Amniotic stem cell (primary cell): ENCODE data around the gene ACTN4.
"Not testable (repeated sequence)": the region's sequence is repeated elsewhere in the genome, so short reads cannot be mapped to it uniquely, and the experiment has no call there.

Experiments
- DNase-seq: peaks from one replicate; lab custom pipeline; 2025; lab: John Stamatoyannopoulos, UW

Gene ACTN4

DNA sequence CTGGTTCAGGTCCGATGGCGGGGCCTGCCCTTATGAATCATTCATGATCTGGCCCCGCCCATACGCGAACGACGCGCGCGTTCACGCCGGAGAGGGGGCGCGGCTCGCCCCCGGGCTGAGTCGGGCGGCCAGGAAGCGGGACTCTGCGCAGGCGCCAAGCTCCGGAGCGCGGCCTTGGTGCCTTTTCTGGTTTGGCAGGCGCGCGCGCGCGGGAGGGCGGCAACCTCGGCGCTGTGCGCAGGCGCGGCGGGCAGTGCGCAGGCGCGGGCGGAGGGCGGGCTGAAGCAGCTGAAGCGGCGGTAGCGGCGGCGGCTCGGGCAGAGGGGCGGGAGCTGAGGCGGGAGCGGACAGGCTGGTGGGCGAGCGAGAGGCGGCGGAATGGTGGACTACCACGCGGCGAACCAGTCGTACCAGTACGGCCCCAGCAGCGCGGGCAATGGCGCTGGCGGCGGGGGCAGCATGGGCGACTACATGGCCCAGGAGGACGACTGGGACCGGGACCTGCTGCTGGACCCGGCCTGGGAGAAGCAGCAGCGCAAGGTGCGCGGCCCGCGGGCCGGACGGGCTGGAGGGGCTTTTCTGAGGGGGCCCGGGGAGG is at the start of gene ACTN4:
ACTN4 (plus strand) TSS at position 282 of the 598 bp plus-strand sequence; CDS start at position 379, 97 bp downstream.
- DNase-seq = peak; percentile 90

GRCh38 chr19:38599722-38600121 is 47.7 kb upstream of the ACTN4 start:
- no peak for DNase-seq

DNA sequence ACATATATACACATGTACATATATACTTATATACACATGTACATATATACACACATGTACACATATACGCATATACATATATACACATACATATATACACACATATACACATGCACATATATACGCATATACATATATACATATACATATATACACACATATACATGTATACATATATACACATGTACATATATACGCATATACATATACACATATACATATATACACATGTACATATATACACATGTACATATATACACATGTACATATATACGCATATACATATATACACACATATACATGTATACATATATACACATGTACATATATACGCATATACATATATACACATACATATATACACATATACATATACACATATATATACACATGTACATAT is 44.6 kb upstream of the ACTN4 start:
- DNase-seq = not testable (repeated sequence)

GRCh38 chr19:38606131-38606530 is 41.3 kb upstream of the ACTN4 start:
- DNase-seq = no peak

DNA sequence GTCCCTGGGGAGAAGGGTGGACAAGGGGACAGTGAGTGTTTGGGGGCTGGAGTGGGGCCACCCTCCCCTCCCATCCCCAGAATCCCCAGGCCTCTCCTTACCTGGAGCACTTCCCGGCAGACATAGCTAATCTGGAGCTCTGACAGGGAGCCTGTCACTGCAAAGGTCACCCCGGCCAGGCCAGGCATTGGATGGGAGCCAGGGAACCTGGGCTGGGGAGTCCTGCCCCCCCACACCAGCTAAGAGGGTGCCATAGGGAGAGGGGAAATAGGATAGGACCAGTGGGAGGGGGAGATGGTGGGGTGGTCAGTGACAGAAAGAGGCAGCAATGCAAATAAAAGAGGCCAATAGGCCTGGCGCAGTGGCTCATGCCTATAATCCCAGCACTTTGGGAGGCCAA is 33.2 kb upstream of the ACTN4 start:
- no peak for DNase-seq

GRCh38 chr19:38615007-38615581 is 32.4 kb upstream of the ACTN4 start:
- no peak for DNase-seq

DNA sequence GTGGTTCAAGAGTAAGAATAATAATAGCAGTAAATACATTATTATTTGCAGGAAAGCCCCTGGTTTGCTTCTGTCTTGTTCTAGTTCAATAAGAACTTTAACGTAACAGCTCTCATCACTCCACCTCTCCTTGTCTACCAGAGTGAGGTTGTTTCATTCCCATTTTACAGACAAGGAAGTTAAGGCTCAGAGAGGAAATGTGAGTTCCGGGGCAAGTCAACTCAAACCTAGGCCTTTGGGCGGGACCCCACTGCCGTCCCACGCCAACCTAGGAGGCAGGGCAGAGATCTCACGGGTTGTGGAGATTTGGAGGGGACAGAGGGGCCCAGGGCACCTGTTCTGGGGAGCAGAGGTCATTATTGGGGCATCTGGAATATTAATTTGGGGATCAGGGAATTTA is 31.2 kb upstream of the ACTN4 start:
- no peak for DNase-seq

- DNase-seq = no peak
These were observed 30.1 kb upstream of the ACTN4 start for GRCh38 chr19:38617283-38617763.

GRCh38 chr19:38617764-38618589 is 29.5 kb upstream of the ACTN4 start, which contains the start of gene MAP4K1:
TSS of gene MAP4K1 (minus strand) at chr19:38617953. CDS start at chr19:38617895, 58 bp downstream.
- no peak for DNase-seq

- DNase-seq = peak; percentile 92
These were observed 28.7 kb upstream of the ACTN4 start, which contains the start of gene EIF3K for GRCh38 chr19:38618590-38619360. TSS of gene EIF3K (plus strand) at chr19:38619188. CDS start at chr19:38619269, 81 bp downstream.

DNA sequence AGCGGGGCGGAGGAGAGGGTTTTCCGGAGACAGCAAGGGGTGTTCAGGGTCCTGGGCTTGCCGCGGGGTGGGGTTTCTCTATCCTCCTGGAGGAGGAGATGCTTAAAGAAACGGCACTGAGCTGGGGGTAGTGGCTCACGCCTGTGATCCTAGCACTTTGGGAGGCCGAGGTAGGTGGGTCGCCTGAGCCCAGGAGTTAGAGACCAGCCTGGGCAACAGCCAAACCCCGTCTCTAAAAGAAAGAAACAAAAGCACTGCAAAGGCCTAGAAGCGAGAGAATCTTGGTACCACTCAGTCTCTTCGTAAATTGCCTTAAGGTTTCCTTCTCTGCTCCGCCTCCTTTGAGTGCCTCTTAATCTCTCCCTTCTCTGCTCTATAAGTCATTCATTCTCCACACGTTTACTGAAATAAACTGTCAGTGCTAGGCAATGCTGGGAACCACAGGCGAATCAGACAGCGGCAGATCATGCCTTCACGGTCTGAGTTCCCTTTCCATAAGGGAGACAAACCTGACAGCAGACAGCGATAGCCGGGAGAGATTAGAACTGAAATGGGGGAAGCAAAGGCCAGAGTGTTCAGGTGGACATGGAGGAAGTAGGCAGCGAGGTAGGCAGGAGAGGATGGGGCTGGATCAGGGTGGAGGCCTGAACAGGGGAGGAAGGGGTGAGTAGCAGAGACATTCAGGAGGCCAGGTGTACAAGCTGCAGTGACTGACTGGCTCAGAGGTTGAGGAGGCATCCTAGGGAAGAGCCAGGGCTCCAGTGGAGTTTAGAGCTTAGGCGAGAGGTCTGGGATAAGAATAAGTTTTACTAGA is 27.9 kb upstream of the ACTN4 start:
- no peak for DNase-seq

GRCh38 chr19:38624822-38625221 is 22.6 kb upstream of the ACTN4 start:
- no peak for DNase-seq

- no peak for DNase-seq
These were observed 21.0 kb upstream of the ACTN4 start for GRCh38 chr19:38626401-38626800.

- no peak for DNase-seq
These were observed 17.9 kb upstream of the ACTN4 start for GRCh38 chr19:38629568-38629967.

GRCh38 chr19:38631301-38631700 is 16.1 kb upstream of the ACTN4 start:
- DNase-seq = not testable (repeated sequence)

DNA sequence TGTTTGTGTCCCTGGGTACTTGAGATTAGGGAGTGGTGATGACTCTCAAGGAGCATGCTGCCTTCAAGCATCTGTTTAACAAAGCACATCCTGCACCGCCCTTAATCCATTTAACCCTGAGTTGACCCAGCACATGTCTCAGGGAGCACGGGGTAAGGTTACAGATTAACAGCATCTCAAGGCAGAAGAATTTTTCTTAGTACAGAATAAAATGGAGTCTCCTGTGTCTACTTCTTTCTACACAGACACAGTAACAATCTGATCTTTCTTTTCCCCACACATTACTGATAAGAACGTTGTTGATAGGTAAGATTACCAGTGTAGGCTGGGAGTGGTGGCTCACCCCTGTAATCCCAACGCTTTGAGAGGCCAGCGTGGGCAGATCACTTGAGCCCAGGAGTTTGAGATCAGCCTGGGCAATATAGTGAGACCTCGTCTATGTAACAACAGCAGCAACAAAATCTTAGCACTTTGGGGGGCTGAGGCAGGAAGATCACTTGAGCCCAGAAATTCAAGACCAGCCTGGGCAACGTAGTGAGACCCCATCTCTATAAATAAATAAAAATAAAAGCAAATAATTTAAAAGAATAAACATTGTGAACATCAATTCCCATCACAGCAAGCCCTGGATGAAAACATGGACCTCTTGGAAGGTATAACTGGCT is 15.5 kb upstream of the ACTN4 start:
- DNase-seq = not testable (repeated sequence)

DNA sequence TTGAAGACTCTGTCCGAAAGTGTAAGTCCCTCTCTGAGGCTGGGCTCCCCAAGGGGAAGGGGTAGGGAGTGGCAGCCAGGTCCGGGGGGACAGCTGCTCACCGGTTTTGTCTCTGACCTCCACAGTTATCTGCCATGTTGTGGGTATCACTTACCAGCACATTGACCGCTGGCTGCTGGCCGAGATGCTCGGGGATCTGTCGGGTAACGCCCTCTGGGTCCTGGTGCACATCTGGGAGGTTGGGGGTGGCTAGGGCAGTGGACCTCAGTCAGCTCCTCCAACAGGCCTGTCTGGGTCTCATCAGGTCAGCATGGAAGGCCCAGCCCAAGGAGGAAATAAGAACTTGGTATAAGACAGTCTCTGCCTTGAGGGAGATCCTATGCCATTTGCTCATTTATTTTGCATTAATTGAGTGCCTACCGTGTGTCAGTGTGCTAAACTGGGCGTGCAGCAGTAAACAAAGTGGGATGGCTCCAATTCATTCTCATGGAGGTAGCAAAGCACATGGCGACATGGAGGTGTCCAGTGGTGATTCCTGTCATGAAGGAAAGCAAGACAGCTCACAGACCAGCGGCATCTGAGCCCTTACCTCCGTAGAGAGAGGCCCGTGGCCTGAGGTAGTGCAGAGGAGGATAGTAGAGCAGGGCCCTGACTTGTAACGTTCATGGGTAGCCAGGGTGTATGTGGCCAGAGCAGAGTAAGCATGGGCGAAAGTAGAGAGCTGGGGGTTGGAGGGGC is 14.8 kb upstream of the ACTN4 start:
- DNase-seq = no peak

DNA sequence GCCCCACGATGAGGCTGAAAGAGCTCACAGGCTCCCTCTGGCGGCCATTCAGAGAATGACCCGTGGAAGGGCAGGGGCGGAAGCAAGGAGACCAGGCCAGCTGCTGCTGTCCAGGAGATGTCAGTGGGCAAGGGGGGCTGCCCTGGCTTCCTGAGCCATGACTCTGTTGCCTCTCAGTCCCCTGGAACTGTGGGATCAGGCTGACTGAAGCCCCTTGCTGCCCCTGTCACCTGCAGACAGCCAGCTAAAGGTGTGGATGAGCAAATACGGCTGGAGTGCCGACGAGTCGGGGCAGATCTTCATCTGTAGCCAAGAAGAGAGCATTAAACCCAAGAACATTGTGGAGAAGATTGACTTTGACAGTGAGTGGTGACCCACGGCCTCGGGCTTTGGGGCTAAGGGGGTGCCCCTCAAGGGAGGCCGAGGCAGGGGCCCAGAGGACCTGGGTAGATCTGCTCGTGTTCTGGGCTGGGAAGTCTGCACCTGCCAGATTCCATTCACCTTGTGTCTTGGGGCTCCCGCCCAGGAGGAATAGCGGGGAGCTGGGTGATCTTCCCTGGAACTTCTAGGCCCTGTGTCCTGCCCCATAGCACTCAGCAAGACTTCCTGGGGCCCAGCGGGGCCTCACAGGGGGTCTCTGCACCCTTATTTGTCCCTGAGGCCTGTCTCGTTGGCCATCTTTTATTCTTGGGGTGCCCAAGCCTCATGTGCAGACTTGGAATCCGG is 12.5 kb upstream of the ACTN4 start:
- DNase-seq = no peak
